Thyroid gland (tissue), 4 donors: ENCODE results near the gene ITPR2. TPM values are rescaled to one million over a fixed set of nuclear protein-coding genes. Genes with fewer than 3 reads are reported as not detected.
"Not testable (repeated sequence)": the region's sequence is repeated elsewhere in the genome, so short reads cannot be mapped to it uniquely, and the experiment has no call there.

Experiments
- DNase-seq, 2 donors: peaks; one replicate each; pipeline ENCODE4 v3.0.0-alpha.2; 2019
- H3K27ac ChIP-seq, 3 donors: fragments of 200-600 bp; sonication (generic); 1 replicate in 2 of 3; 2 replicates in 1 of 3; pipeline ENCODE4 v1.5.1; 2016 to 2019; ENCODE audit warnings: mild to moderate bottlenecking in 1 of 3, moderate library complexity in 1 of 3
- H3K27me3 ChIP-seq: fragments of 200-600 bp; sonication (generic); one replicate; pipeline ENCODE4 v1.5.1; 2019
- H3K36me3 ChIP-seq, 2 donors: fragments of 200-600 bp; sonication (generic); one replicate each; pipeline ENCODE4 v1.5.1; 2016 to 2019
- H3K4me1 ChIP-seq, 2 donors: fragments of 200-600 bp; sonication (generic); one replicate each; pipeline ENCODE4 v1.5.1; 2017 to 2019
- H3K4me3 ChIP-seq, 3 donors: fragments of 200-600 bp; sonication (generic); replicated peaks in 1 of 3; 1 replicate in 2 of 3; 2 replicates in 1 of 3; pipeline ENCODE4 v1.5.1; 2016; ENCODE audit warnings: mild to moderate bottlenecking in 1 of 3
- H3K9me3 ChIP-seq: fragments of 200-600 bp; sonication (generic); one replicate; pipeline ENCODE4 v1.5.1; 2017
- POLR2A ChIP-seq, 2 donors: fragments of 450-650 bp; IDR thresholded peaks; one replicate each; pipeline ENCODE4 v1.6.1; 2017; ENCODE audit warnings: antibody characterized with exemption in 2 of 2, mild to moderate bottlenecking in 2 of 2, moderate library complexity in 1 of 2
- WGBS, 2 donors: methylation state at CpG; one replicate each; pipeline ENCODE4 v1.1.5; 2017; 5-methylcytosine and 5-hydroxymethylcytosine counted together
- intact Hi-C: fragments of 100-400 bp; cut with DNase I; formaldehyde crosslinking; loops from one replicate; pipeline ENCODE4 v1.15.1; 2023
- total RNA-seq, 4 donors: library from RNA; depleted of rRNA; stranded (reverse); fragments of >200 nt; gene quantifications; one replicate each; pipeline ENCODE4 v1.2.3, GENCODE V29; 2016
- TF ChIP-seq, protein P1 (sequence below), 6 experiments: fragments of 200-600 bp in 3 of 6; fragments of 450-650 bp in 3 of 6; sonication (generic) in 3 of 6; IDR thresholded peaks; one replicate each; pipeline ENCODE4 v1.5.1; 2016 to 2019; ENCODE audit warnings: antibody characterized with exemption in 6 of 6, mild to moderate bottlenecking in 2 of 6, inconsistent platforms in 1 of 6, moderate library complexity in 1 of 6

ITPR2 gene
- total RNA-seq, 4 donors from 2014 or later = 24.4 to 39.7 (median 33.7) TPM

DNA sequence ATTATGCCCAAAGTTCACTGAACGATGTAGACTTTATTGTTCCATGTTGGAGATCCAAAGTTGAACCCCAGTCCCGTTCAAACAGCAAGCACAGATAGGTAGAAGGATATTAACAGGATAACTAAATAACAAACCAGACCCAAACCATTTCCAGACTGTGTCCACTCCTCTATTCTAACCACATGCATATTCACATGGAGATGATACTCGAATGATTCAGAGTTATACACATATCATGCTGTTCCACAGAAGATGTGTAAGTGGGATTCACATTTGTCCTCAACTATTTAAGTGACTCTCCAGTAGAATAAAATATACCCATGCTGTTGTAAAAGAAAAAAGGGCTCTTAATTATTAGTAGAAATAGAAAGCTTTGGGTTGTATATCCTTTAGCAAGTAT, 185.9 kb downstream of the ITPR2 start:
- TF ChIP-seq, protein P1, sequence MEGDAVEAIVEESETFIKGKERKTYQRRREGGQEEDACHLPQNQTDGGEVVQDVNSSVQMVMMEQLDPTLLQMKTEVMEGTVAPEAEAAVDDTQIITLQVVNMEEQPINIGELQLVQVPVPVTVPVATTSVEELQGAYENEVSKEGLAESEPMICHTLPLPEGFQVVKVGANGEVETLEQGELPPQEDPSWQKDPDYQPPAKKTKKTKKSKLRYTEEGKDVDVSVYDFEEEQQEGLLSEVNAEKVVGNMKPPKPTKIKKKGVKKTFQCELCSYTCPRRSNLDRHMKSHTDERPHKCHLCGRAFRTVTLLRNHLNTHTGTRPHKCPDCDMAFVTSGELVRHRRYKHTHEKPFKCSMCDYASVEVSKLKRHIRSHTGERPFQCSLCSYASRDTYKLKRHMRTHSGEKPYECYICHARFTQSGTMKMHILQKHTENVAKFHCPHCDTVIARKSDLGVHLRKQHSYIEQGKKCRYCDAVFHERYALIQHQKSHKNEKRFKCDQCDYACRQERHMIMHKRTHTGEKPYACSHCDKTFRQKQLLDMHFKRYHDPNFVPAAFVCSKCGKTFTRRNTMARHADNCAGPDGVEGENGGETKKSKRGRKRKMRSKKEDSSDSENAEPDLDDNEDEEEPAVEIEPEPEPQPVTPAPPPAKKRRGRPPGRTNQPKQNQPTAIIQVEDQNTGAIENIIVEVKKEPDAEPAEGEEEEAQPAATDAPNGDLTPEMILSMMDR (IDR thresholded peaks at IDR 0.05) = no peak
- no peak for TF ChIP-seq POLR2A (IDR thresholded peaks at IDR 0.05)
- Histone ChIP-seq H3K4me1 (no peaks in the 10 kb centered on the region), H3K27ac (no peak overlapping the region), H3K36me3 (no peaks in the 10 kb centered on the region), H3K4me3 (no peak overlapping the region), H3K27me3 (no peaks in the 10 kb centered on the region), H3K9me3 (no peaks in the 10 kb centered on the region)
- no peak for DNase-seq
- WGBS, 2 donors = 97 to 98% methylated on average over 3 of the region's 3 CpGs
- intact Hi-C loops = no loop called here

DNA sequence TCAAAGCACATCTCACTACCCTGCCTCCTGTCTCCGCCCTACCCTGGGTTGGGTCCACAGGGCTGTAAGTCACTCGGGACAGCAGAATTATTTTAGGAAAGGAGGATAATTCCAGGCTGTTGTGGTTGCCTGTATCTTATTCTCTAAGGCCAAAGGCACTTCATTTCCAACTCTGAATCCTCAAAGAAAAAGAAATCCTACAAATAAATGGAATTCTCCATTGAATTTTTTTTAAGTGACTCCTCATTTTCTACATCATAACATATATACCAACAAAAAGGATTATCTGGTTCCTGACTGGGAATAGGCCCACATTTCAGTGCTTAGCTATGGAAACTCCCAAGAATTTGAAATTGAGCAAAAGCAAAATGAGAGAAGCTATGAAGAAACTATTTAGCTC, 186.4 kb downstream of the ITPR2 start:
- Histone ChIP-seq H3K4me1 (no peaks in the 10 kb centered on the region), H3K27ac (no peak overlapping the region)
- WGBS, 2 donors = 74 to 92% methylated on average over 2 of the region's 2 CpGs

DNA sequence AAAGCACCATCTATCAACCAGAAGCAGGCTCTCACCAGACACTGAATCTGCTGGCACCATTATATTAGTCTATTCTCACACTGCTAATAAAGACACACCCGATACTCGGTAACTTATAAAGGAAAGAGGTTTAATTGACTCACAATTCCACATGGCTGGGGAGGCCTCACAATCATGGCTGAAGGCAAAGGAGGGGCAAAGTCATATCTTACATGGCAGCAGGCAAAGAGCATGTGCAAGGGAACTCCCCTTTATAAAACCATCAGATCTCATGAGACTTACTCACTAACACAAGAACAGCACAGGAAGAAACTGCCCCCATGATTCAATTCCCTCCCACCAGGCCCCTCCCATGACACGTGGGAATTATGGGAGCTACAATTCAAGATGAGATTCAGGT, 188.6 kb downstream of the ITPR2 start:
- H3K27ac ChIP-seq, H3K36me3 ChIP-seq, H3K4me3 ChIP-seq, intact Hi-C loops, DNase-seq, H3K4me1 ChIP-seq, H3K27me3 ChIP-seq, H3K9me3 ChIP-seq: not testable (repeated sequence)
- 82 to 93% methylated on average over 3 of the region's 3 CpGs for WGBS, 2 donors

More for the DNA sequence above, 186.4 kb downstream of the ITPR2 start:
- no peak for DNase-seq
- Histone ChIP-seq H3K27me3 (no peaks in the 10 kb centered on the region), H3K36me3 (no peaks in the 10 kb centered on the region), H3K9me3 (no peaks in the 10 kb centered on the region), H3K4me3 (no peak overlapping the region)
- TF ChIP-seq, protein P1 (IDR thresholded peaks at IDR 0.05) = no peak
- TF ChIP-seq POLR2A (IDR thresholded peaks at IDR 0.05) = no peak
- intact Hi-C loops = no loop called here

DNA sequence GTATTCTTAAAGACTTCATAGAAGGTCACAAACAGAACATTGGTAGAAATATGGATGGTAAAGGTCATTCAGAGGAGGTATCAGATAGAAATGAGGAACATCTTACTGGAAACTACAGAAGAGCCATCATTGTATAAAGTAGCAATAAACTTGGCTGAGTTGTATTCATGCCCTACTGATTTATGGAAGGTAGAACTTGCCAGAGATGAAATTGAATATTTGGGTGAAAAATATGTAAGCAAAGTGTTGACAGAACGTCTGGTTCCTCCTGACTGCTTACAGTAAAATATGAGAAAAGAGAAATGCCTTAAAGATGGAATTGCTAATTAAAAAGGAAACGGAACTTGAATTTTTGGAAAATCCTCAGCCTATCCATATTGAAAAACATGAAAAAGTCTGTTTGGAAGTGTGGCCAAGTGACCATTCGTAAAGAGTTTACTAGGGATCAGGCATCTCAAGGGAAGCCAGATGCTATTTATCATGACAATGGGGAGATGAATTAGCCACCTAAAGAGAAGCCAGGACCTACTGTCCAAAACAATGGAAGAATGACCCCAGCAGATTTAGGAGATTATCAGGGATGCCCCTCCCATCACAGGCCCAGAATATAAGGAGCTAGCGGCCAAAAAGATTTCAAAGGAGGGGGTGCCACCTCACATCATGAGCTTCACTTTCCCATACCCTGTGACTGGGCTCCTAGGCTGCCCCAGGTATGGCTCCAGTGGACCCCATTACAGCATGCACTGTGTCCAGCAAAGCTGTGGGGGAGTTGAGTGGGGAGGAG, 189.3 kb downstream of the ITPR2 start:
- intact Hi-C loops = no loop called here
- H3K36me3 ChIP-seq = no peaks in the 10 kb centered on the region
- WGBS, 2 donors = 91 to 92% methylated on average over 4 of the region's 4 CpGs
- no peak for DNase-seq
- no peaks in the 10 kb centered on the region for H3K4me1 ChIP-seq
- no peak overlapping the region for H3K27ac ChIP-seq
- H3K9me3 ChIP-seq = no peaks in the 10 kb centered on the region
- H3K27me3 ChIP-seq = no peaks in the 10 kb centered on the region
- H3K4me3 ChIP-seq = no peak overlapping the region
- no peak for TF ChIP-seq POLR2A (IDR thresholded peaks at IDR 0.05)
- TF ChIP-seq, protein P1 (IDR thresholded peaks at IDR 0.05) = no peak

DNA sequence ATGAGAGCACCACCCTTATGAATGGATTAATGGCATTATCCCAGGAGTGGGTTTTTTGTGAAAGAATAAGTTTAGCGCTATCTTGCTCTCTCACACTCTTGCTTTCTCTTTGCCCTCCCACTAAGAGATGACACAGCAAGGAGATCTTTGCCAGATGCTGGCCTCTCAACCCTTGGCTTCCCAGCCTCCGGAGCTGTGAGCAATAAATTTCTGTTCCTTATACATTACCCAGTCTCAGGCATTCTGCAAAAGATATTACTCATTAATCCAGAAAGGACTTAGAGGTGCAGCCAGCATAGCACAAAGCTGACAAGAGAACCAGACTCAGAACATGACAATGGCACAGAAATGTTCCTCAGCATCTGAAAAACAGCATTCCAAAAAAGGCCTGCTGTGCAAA, 190.6 kb downstream of the ITPR2 start:
- intact Hi-C loops = no loop called here
- 93 to 94% methylated on average over 2 of the region's 2 CpGs for WGBS, 2 donors
- no peaks in the 10 kb centered on the region for H3K36me3 ChIP-seq
- no peaks in the 10 kb centered on the region for H3K4me1 ChIP-seq
- no peak overlapping the region for H3K27ac ChIP-seq
- no peak overlapping the region for H3K4me3 ChIP-seq
- TF ChIP-seq POLR2A (IDR thresholded peaks at IDR 0.05) = no peak
- TF ChIP-seq, protein P1 (IDR thresholded peaks at IDR 0.05) = no peak
- no peaks in the 10 kb centered on the region for H3K27me3 ChIP-seq
- DNase-seq = no peak
- H3K9me3 ChIP-seq = no peaks in the 10 kb centered on the region
